Measurements from ENCODE around the gene TRIM15. TPM values are rescaled to one million over a fixed set of nuclear protein-coding genes. Genes with fewer than 3 reads are reported as not detected.
A peak's percentile ranks its signal among the peaks of the same experiment; 100 is the strongest.

Gene TRIM15
- total RNA-seq, 4 donors from 2014 or later = not detected

GRCh38 chr6:30155520-30156261 lies 7.7 kb upstream of the TRIM15 start:
- Histone ChIP-seq H3K9me3 (no peaks in the 10 kb centered on the region), H3K27me3 (peaks cover 0 to 6% of the 10 kb centered on the region in 2 donors), H3K27ac (peak overlapping the region in 1 of 4 donors; percentile 9), H3K4me3 (no peak overlapping the region), H3K4me1 (peaks cover 0 to 13% (median 1%) of the 10 kb centered on the region in 4 donors), H3K36me3 (no peaks in the 10 kb centered on the region)
- WGBS, 2 donors = 87 to 89% methylated on average over 2 of the region's 2 CpGs
- no peak for DNase-seq (ENCODE audit: low spot score in 2 of 2)
- TF ChIP-seq POLR2A (IDR thresholded peaks at IDR 0.05) (no peak), CTCF (IDR thresholded peaks at IDR 0.05) (no peak), EP300 (IDR thresholded peaks at IDR 0.05) (no peak)

- H3K4me3 ChIP-seq = no peak overlapping the region
- peaks cover 0 to 3% of the 10 kb centered on the region in 2 donors for H3K27me3 ChIP-seq
- no peaks in the 10 kb centered on the region for H3K36me3 ChIP-seq
- no peak for TF ChIP-seq CTCF (IDR thresholded peaks at IDR 0.05)
- TF ChIP-seq EP300 (IDR thresholded peaks at IDR 0.05) = no peak
- TF ChIP-seq POLR2A (IDR thresholded peaks at IDR 0.05) = no peak
- 5 to 10% methylated on average over 4 of the region's 4 CpGs for whole genome bisulfite sequencing, 2 donors
- no peaks in the 10 kb centered on the region for H3K9me3 ChIP-seq
- no peak overlapping the region for H3K27ac ChIP-seq
- peaks cover 0 to 13% (median 1%) of the 10 kb centered on the region in 4 donors for H3K4me1 ChIP-seq
- peak in 1 of 2 donors; percentile 36 for DNase-seq (ENCODE audit: low spot score in 2 of 2)
Observed at GRCh38 chr6:30156262-30156599, 7.1 kb upstream of the TRIM15 start.

GRCh38 chr6:30156774-30157173 lies 6.6 kb upstream of the TRIM15 start:
- DNase-seq (ENCODE audit: low spot score in 2 of 2) = no peak
- H3K27me3 ChIP-seq = peaks cover 0 to 3% of the 10 kb centered on the region in 2 donors
- no peaks in the 10 kb centered on the region for H3K36me3 ChIP-seq
- H3K27ac ChIP-seq = no peak overlapping the region
- TF ChIP-seq EP300 (IDR thresholded peaks at IDR 0.05) = no peak
- TF ChIP-seq POLR2A (IDR thresholded peaks at IDR 0.05) = no peak
- TF ChIP-seq CTCF (IDR thresholded peaks at IDR 0.05) = no peak
- H3K9me3 ChIP-seq = no peaks in the 10 kb centered on the region
- peaks cover 0 to 13% (median 1%) of the 10 kb centered on the region in 4 donors for H3K4me1 ChIP-seq
- 90 to 92% methylated on average over 9 of the region's 9 CpGs for WGBS, 2 donors
- no peak overlapping the region for H3K4me3 ChIP-seq

- H3K36me3 ChIP-seq = no peaks in the 10 kb centered on the region
- no peak for DNase-seq (ENCODE audit: low spot score in 2 of 2)
- peaks cover 0 to 3% of the 10 kb centered on the region in 2 donors for H3K27me3 ChIP-seq
- H3K27ac ChIP-seq = no peak overlapping the region
- H3K9me3 ChIP-seq = no peaks in the 10 kb centered on the region
- H3K4me3 ChIP-seq = no peak overlapping the region
- no peak for TF ChIP-seq EP300 (IDR thresholded peaks at IDR 0.05)
- no peak for TF ChIP-seq CTCF (IDR thresholded peaks at IDR 0.05)
- no peak for TF ChIP-seq POLR2A (IDR thresholded peaks at IDR 0.05)
- peaks cover 0 to 13% (median 1%) of the 10 kb centered on the region in 4 donors for H3K4me1 ChIP-seq
Observed at GRCh38 chr6:30157581-30157980, 5.8 kb upstream of the TRIM15 start.

GRCh38 chr6:30157999-30158398 lies 5.3 kb upstream of the TRIM15 start:
- H3K36me3 ChIP-seq = no peaks in the 10 kb centered on the region
- H3K9me3 ChIP-seq = no peaks in the 10 kb centered on the region
- WGBS, 2 donors = 83 to 88% methylated on average over 2 of the region's 2 CpGs
- peaks cover 0 to 3% of the 10 kb centered on the region in 2 donors for H3K27me3 ChIP-seq
- no peak overlapping the region for H3K27ac ChIP-seq
- H3K4me3 ChIP-seq = no peak overlapping the region
- DNase-seq (ENCODE audit: low spot score in 2 of 2) = no peak
- TF ChIP-seq EP300 (IDR thresholded peaks at IDR 0.05) (no peak), POLR2A (IDR thresholded peaks at IDR 0.05) (no peak), CTCF (IDR thresholded peaks at IDR 0.05) (no peak)
- peaks cover 0 to 13% (median 1%) of the 10 kb centered on the region in 4 donors for H3K4me1 ChIP-seq

All from tibial nerve (tissue), 4 donors.